ENCODE measurements around the gene PSAPL1. TPM values are rescaled to one million over a fixed set of nuclear protein-coding genes. Genes with fewer than 3 reads are reported as not detected.

PSAPL1 gene
- total and polyA plus RNA-seq, 9 of the 15 experiments (the other 6 are each of a cell fraction or from before 2014, with no cell fraction given) = not detected

DNA sequence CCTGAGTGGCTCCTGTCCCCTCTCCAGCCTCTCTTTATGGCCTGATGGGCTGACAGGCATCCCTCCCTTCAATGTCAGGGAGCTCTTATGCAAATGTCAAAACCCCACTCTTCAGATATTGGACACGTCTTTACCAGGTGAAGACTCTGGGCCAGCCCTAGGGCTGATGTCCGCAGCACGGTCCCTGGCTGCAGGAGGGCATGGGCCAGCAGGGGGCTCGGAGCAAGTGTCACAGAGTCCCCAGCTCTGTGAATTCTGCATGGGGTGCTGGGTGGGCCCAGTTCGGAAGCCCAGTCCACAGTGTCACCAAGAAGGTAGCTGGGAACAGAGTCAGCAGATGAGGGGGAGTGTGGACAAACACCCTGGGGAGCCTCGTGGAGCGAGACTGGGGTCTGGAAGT, 39.6 kb upstream of the PSAPL1 start:
- ATAC-seq (no peak), DNase-seq (ENCODE audit: extremely low read depth in 1 of 4, low spot score in 3 of 4) (no peak), FAIRE-seq (no peak)
- ChIA-PET CTCF (ENCODE audit: low intra/inter-chr PET ratio) (no interaction called here), POLR2A (interaction anchor here (0.6 kb wide), 1 partner anchor 10 kb away, joined by 3 read pairs; no protein-coding TSS in a partner anchor)
- H3K4me1 ChIP-seq (replicated peaks in 1 of 2; ENCODE audit: control insufficient read depth in 2 of 2, insufficient read depth in 2 of 2, low read length in 2 of 2) = no peaks in the 10 kb centered on the region
- in situ Hi-C loops (cut with MboI) = no loop called here
- H3K79me2 ChIP-seq (ENCODE audit: control insufficient read depth, insufficient read depth, low read length) = no peaks in the 10 kb centered on the region
- 0 out of 2 replicates have a peak, but pooled peaks cover 4% of the 10 kb centered on the region for H4K20me1 ChIP-seq (replicated peaks; ENCODE audit: control insufficient read depth, insufficient read depth, low read length)
- H3K4me2 ChIP-seq (ENCODE audit: insufficient read depth, low read length) = no peak overlapping the region
- no peak overlapping the region for H3K27ac ChIP-seq (ENCODE audit: extremely low read depth, low read depth, low read length)
- H3K4me3 ChIP-seq = no peak overlapping the region
- H2AFZ ChIP-seq (ENCODE audit: low read depth, low read length) = no peak overlapping the region
- 0% methylated on average over 6 of the region's 7 CpGs for WGBS (ENCODE audit: insufficient coverage, low coverage, missing lambda C conversion rate)
- H3K36me3 ChIP-seq (ENCODE audit: control insufficient read depth, insufficient read depth, low read length) = no peaks in the 10 kb centered on the region
- H3K9me1 ChIP-seq (ENCODE audit: control insufficient read depth, insufficient read depth, low read length) = no peaks in the 10 kb centered on the region
- intact Hi-C loops (cut with micrococcal nuclease) = no loop called here
- H3K9ac ChIP-seq (ENCODE audit: insufficient read depth in 1 of 2, low read depth in 2 of 2, low read length in 2 of 2) = no peak overlapping the region
- TF ChIP-seq ATF7 (IDR thresholded peaks at IDR 0.05) (no peak), ARID2 (IDR thresholded peaks at IDR 0.05) (no peak), RBM17 (IDR thresholded peaks at IDR 0.05; ENCODE audit: borderline replicate concordance, low read depth, low read length) (no peak), MCM7 (IDR thresholded peaks at IDR 0.05) (no peak)
- no peaks in the 10 kb centered on the region for H3K9me3 ChIP-seq (replicated peaks; ENCODE audit: control insufficient read depth, insufficient read depth, low read depth, low read length)
- H3K27me3 ChIP-seq (ENCODE audit: control insufficient read depth in 2 of 2, insufficient read depth in 2 of 2, low read length in 2 of 2) = peaks cover 7 to 69% of the 10 kb centered on the region in 2 experiments; a peak in 4 of 5 replicates
- no TSS peak for BruUV-seq (replicated peaks)

DNA sequence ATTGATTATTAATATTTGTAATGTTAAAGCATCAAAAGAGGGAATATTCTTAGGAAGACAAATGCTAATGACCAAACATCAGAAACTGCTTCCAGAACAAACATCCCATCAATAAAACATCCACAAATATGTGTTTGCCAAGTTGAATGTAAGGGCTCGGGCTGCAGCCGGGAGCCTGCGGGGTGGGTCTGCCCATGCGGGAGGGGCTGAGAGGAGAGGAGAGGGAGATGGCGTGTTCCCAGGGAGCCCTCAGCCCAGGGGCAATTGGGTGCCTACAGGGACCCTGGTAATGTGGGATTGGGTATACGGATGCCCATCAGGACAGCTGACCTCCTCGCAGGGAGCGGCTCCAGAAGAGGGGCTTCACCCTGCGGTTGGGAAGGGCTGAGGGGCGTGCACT, 38.4 kb upstream of the PSAPL1 start:
- Histone ChIP-seq H3K9me1 (ENCODE audit: control insufficient read depth, insufficient read depth, low read length) (no peaks in the 10 kb centered on the region), H3K27ac (ENCODE audit: extremely low read depth, low read depth, low read length) (no peak overlapping the region), H3K4me3 (no peak overlapping the region), H3K9me3 (replicated peaks; ENCODE audit: control insufficient read depth, insufficient read depth, low read depth, low read length) (no peaks in the 10 kb centered on the region), H4K20me1 (replicated peaks; ENCODE audit: control insufficient read depth, insufficient read depth, low read length) (0 out of 2 replicates have a peak, but pooled peaks cover 4% of the 10 kb centered on the region), H3K27me3 (ENCODE audit: control insufficient read depth in 2 of 2, insufficient read depth in 2 of 2, low read length in 2 of 2) (peaks cover 7 to 57% of the 10 kb centered on the region in 2 experiments; a peak in 4 of 5 replicates), H3K79me2 (ENCODE audit: control insufficient read depth, insufficient read depth, low read length) (no peaks in the 10 kb centered on the region), H3K4me2 (ENCODE audit: insufficient read depth, low read length) (no peak overlapping the region), H3K9ac (ENCODE audit: insufficient read depth in 1 of 2, low read depth in 2 of 2, low read length in 2 of 2) (no peak overlapping the region), H3K36me3 (ENCODE audit: control insufficient read depth, insufficient read depth, low read length) (no peaks in the 10 kb centered on the region), H2AFZ (ENCODE audit: low read depth, low read length) (no peak overlapping the region), H3K4me1 (replicated peaks in 1 of 2; ENCODE audit: control insufficient read depth in 2 of 2, insufficient read depth in 2 of 2, low read length in 2 of 2) (no peaks in the 10 kb centered on the region)
- WGBS (ENCODE audit: insufficient coverage, low coverage, missing lambda C conversion rate) = 4% methylated on average over 8 of the region's 10 CpGs
- POLR2A ChIA-PET = no interaction called here
- FAIRE-seq (no peak), DNase-seq (ENCODE audit: extremely low read depth in 1 of 4, low spot score in 3 of 4) (no peak), ATAC-seq (no peak)
- TF ChIP-seq HMGN3 (IDR thresholded peaks at IDR 0.05; ENCODE audit: borderline replicate concordance, extremely low read depth, insufficient read length, low read depth, low read length) = no peak
- no peak for TF ChIP-seq TARDBP (IDR thresholded peaks at IDR 0.05)
- TF ChIP-seq KHSRP (IDR thresholded peaks at IDR 0.05) = no peak
- BruUV-seq (replicated peaks) = no TSS peak
- intact Hi-C loops (cut with micrococcal nuclease) (no loop called here), in situ Hi-C loops (cut with MboI) (no loop called here)
- CTCF ChIA-PET (ENCODE audit: low intra/inter-chr PET ratio) = no interaction called here
